Mesangial cell (primary cell): Measurements from ENCODE around the gene SLC25A20. TPM values are rescaled to one million over a fixed set of nuclear protein-coding genes. Genes with fewer than 3 reads are reported as not detected.

Experiments used
- total RNA-seq: library from RNA; depleted of rRNA; stranded (reverse); fragments of >200 nt; gene quantifications from 2 replicates; pipeline ENCODE4 v1.2.3, GENCODE V29; 2015

The SLC25A20 gene, protein sequence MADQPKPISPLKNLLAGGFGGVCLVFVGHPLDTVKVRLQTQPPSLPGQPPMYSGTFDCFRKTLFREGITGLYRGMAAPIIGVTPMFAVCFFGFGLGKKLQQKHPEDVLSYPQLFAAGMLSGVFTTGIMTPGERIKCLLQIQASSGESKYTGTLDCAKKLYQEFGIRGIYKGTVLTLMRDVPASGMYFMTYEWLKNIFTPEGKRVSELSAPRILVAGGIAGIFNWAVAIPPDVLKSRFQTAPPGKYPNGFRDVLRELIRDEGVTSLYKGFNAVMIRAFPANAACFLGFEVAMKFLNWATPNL
- 8.6 and 13.1 TPM in 2 replicates for total RNA-seq

DNA sequence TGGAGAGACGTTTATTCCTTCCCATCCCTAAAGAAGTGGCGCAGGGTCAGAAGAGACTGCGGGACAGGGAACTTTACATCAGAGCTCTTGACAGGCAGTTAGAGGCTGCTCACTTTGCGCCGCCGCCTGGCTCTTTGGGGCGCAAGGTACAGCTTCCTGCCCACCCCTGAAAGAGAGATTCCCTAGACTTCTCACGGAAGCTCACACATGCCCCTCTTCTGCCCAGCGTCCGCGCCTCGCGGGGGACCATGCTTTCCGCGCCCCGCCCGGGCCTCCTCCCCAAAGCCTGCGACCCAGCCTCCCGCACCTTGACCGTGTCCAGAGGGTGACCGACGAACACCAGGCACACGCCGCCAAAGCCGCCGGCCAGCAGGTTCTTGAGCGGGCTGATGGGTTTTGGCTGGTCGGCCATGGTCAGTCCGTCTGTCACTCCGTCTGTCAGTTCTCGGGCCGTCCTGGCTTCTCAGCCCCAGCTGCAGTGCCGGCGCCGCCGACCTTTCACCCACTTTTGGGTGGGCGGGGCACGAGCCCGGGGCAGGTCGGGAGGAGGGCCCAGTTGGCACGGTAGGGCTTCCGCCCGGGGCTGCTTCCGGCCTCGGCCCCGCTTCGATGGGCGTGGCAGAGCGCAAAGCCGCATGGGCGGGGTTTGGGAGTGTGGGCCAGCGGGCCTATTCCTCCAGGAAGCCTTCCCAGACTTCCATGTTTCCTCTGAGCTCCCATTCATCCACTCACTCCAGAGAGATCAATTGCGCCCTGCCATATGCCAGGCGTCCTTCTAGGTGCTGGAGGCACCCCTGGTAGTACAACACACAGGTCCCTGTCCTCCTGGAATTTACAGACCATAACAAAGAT lies at the start of gene SLC25A20:
TSS of gene SLC25A20 (minus strand) at position 500 of the 852 bp plus-strand sequence. CDS start at position 412, 88 bp downstream.

DNA sequence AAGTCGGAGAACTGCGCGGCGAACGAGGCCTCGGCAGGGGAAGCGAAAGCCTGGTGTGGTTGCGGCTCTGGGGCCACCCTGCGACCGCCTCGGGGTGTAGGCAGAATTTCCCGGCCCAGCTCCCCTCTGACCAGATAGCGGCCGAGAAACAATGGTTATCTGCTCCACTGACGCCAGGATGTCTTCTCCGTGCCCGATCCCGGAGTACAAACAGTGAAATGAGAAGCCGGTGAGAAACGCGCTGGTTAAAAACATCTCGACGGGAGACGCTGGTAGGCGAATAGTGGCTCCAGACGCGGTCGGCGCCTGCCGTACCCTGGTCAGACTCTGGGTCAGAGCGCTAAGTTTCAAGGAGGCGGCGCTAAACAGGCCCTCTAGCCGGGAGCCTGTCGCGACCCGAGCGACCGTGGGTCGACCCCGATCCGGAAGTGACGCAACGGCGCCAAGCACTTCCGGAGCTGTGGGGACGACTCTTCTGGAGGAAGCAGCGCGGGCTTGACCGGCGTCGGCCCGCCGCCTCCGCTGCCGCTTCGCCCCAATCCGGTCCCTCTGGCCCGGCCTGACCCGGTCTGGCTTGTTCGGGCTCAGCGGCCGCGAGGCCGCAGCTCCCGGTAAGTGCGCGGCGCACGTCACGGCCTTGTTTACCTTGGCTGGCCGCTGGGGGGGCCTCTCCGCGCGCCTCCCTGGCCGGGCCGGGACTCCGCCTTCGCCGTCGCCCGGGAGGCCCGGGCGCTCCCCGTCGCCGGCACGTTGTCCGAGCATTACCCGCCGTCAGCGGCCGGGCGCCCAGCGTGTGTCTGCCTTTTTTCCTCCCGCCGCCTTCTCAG lies 19.9 kb upstream of the SLC25A20 start, which contains the start of gene ARIH2:
TSS of gene ARIH2 (plus strand) at position 455 of the 827 bp plus-strand sequence. CDS start 8,717 bp downstream, outside the sequence.

DNA sequence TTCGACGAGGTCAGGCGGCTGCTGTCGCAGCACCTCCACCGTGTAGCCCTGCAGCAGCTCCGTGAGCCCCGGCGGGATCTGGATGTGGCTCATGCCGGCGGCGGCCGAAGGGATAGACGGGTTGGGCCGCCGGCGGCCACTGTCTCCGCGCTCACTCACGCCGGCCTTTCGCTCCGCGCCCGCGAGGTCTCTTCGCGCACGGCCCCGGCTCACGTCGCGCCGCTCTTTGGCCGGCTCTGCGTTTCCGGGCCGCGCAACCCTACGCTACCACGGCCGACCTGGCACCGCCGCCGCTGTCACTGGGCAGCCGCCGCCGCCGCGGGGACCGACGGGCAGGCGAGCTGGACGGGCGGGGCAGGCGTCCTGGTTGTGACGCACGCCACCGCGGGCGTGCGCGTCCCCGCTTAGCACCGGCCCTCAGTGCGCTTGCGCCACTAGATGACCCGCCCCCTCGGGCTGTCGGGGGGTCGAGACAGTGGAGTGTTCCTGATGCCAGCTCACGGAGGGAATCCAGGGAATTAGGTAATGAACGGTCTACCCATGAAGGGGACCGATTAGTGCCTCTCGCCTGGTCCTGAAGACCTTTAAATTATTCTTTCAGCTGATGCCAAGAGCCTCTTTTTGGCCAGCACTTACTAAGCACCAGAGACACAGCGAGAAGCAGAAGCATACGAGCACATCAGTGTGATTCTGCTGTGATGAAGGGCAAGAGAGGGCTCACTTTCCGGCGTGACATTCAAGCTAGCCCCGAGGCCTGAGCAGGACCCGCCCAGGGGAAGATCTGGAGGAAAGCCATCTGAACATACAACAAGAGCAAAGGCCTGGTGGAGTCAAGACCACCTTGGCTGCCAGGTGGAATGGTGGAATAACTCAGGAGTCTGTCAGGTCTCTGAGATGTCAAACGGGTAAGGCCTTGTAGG lies 50.9 kb downstream of the SLC25A20 start, which contains the start of gene PRKAR2A:
TSS of gene PRKAR2A (minus strand) at position 371 of the 920 bp plus-strand sequence. CDS start at position 93, 278 bp downstream.

Other genes starting within 250 kb of the SLC25A20 start
- 1.1 and 3.8 TPM in 2 replicates for gene CELSR3, start 236.0 kb downstream of the SLC25A20 start, total RNA-seq
- 20.5 and 24.4 TPM in 2 replicates for gene NCKIPSD, start 213.0 kb downstream of the SLC25A20 start, total RNA-seq
- gene IP6K2, start 181.7 kb downstream of the SLC25A20 start, total RNA-seq = 60.1 and 76.3 TPM in 2 replicates
- gene PRKAR2A, start 51.0 kb downstream of the SLC25A20 start, total RNA-seq = 21.8 and 27.9 TPM in 2 replicates
- gene ARIH2, start 20.0 kb upstream of the SLC25A20 start, total RNA-seq = 72.1 and 85.6 TPM in 2 replicates
- 16.3 and 82.8 TPM in 2 replicates for gene P4HTM, start 91.4 kb upstream of the SLC25A20 start, total RNA-seq
- 89.0 and 128 TPM in 2 replicates for gene WDR6, start 108.5 kb upstream of the SLC25A20 start, total RNA-seq
- gene DALRD3, start 119.7 kb upstream of the SLC25A20 start, total RNA-seq = 57.8 and 89.2 TPM in 2 replicates
- 212 and 249 TPM in 2 replicates for gene NDUFAF3, start 123.2 kb upstream of the SLC25A20 start, total RNA-seq
- gene IMPDH2, start 130.5 kb upstream of the SLC25A20 start, total RNA-seq = 182 and 193 TPM in 2 replicates
- gene QRICH1, start 195.2 kb upstream of the SLC25A20 start, total RNA-seq = 70.0 and 78.2 TPM in 2 replicates
- 362 and 497 TPM in 2 replicates for gene QARS1, start 205.9 kb upstream of the SLC25A20 start, total RNA-seq
- 38.1 and 55.4 TPM in 2 replicates for gene USP19, start 221.9 kb upstream of the SLC25A20 start, total RNA-seq
- 209 and 412 TPM in 2 replicates for gene LAMB2, start 234.2 kb upstream of the SLC25A20 start, total RNA-seq